Fibroblast of lung (primary cell): ENCODE measurements around the gene RPS25. TPM values are rescaled to one million over a fixed set of nuclear protein-coding genes. Genes with fewer than 3 reads are reported as not detected.

Experiments used
- DNase-seq, 2 donors: peaks; one replicate each; pipeline versions ENCODE4 v3.0.0 to v3.0.0-alpha.2; 2010; ENCODE audit warnings: low read depth in 2 of 2
- H2AFZ ChIP-seq: 2 replicates; pipeline ENCODE4 v1.5.1; 2012; ENCODE audit warnings: low read length, control low read depth, inconsistent platforms
- H3K27ac ChIP-seq: 2 replicates; pipeline ENCODE4 v1.5.1; 2011; ENCODE audit warnings: low read length, control low read depth; ENCODE audit not compliant: insufficient read depth
- H3K27me3 ChIP-seq: 2 replicates; pipeline ENCODE4 v1.5.1; 2011; ENCODE audit warnings: mild to moderate bottlenecking, low read length; ENCODE audit not compliant: control insufficient read depth, insufficient read depth
- H3K36me3 ChIP-seq: 2 replicates; pipeline ENCODE4 v1.5.1; 2011; ENCODE audit warnings: low read length; ENCODE audit not compliant: control insufficient read depth, insufficient read depth
- H3K4me1 ChIP-seq: 2 replicates; pipeline ENCODE4 v1.5.1; 2011; ENCODE audit warnings: low read length; ENCODE audit not compliant: control insufficient read depth, insufficient read depth; ENCODE audit errors: extremely low read depth
- H3K4me2 ChIP-seq: 2 replicates; pipeline ENCODE4 v1.5.1; 2011; ENCODE audit warnings: low read length, control low read depth; ENCODE audit not compliant: insufficient read depth; ENCODE audit errors: extremely low read depth
- H3K4me3 ChIP-seq, 4 experiments: fragments of 200-600 bp in 1 of 4; sonication (generic) in 1 of 4; replicated peaks in 1 of 4; 2 replicates each; pipeline ENCODE4 v1.5.1; 2011 to 2016; ENCODE audit warnings: low read length in 4 of 4, low read depth in 3 of 4, mild to moderate bottlenecking in 3 of 4, control low read depth in 2 of 4, inconsistent platforms in 1 of 4, mixed read lengths in 1 of 4; ENCODE audit not compliant: insufficient read depth in 1 of 4; ENCODE audit errors: control extremely low read depth in 1 of 4
- H3K79me2 ChIP-seq: 2 replicates; pipeline ENCODE4 v1.5.1; 2012; ENCODE audit warnings: mild to moderate bottlenecking, low read length, inconsistent platforms; ENCODE audit not compliant: control insufficient read depth, insufficient read depth
- H3K9ac ChIP-seq: 2 replicates; pipeline ENCODE4 v1.5.1; 2011; ENCODE audit warnings: mild to moderate bottlenecking, low read length, control low read depth; ENCODE audit not compliant: insufficient read depth
- H3K9me3 ChIP-seq: 2 replicates; pipeline ENCODE4 v1.5.1; 2012; ENCODE audit warnings: low read depth, low read length; ENCODE audit not compliant: control insufficient read depth, insufficient read depth
- H4K20me1 ChIP-seq: 2 replicates; pipeline ENCODE4 v1.5.1; 2011; ENCODE audit warnings: low read length; ENCODE audit not compliant: control insufficient read depth, insufficient read depth; ENCODE audit errors: extremely low read depth
- EZH2 ChIP-seq: IDR thresholded peaks from 2 replicates; pipeline ENCODE4 v1.5.1; 2012; ENCODE audit warnings: low read length, control low read depth, mild to moderate bottlenecking; ENCODE audit errors: missing control alignments
- polyA plus RNA-seq, 2 donors: library from polyadenylated mRNA; depleted of rRNA in 1 of 2; stranded (reverse) in 1 of 2; unstranded in 1 of 2; fragments of >200 nt; gene quantifications; 2 replicates each; pipeline ENCODE4 v1.2.1, GENCODE V29; 2011 to 2012; ENCODE audit warnings: missing spikeins in 1 of 2
- total RNA-seq: library from RNA; depleted of rRNA; stranded (reverse); fragments of >200 nt; gene quantifications from 2 replicates; pipeline ENCODE4 v1.2.1, GENCODE V29; 2014
- TF ChIP-seq, protein P1 (sequence below), 2 donors: IDR thresholded peaks in 1 of 2; conservative IDR thresholded peaks in 1 of 2; 1 replicate in 1 of 2; 2 replicates in 1 of 2; pipeline ENCODE4 v1.5.1; 2011 to 2012; ENCODE audit warnings: low read length in 2 of 2, control low read depth in 1 of 2, inconsistent platforms in 1 of 2, low read depth in 1 of 2, mild to moderate bottlenecking in 1 of 2

The RPS25 gene
- total and polyA plus RNA-seq, 2 donors (not counting 1 experiment from before 2014, with no cell fraction given) = 525 to 2,775 TPM

DNA sequence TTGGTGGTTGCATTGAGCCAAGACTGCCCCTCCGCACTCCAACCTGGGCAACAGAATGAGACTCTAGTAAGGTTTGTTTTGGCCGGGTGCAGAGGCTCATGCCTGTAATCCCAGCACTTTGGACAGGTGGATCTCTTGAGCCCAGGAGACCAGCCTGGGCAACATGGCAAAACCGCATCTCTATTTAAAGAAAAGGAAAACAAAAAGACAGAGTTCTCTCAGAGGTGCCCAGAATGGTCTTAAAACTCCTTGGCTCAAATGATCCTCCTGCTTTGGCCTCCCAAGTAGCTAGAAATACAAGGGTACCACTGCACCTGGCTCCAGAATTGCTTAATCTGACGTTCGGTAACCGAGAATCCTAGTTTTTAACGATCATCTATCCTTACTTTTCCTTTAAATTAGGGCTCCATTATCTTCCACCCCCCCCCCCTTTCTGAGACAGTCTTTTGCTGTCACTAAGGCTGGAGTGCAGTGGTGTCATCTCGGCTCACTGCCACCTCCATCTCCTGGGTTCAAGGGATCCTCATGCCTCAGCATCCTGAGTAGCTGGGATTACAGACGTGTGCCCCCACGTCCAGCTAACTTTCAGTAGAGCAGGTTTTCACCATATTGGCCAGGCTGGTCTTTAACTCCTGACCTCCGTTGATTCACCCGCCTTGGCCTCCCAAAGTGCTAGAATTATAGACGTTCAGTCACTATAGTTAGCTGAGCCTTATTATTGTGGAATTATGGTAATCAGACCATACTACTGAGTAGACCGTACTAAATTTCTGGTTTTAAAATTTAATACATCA, 1.7 kb downstream of the RPS25 start:
- no peak overlapping the region for H3K9ac ChIP-seq
- no peaks in the 10 kb centered on the region for H4K20me1 ChIP-seq
- peak overlapping the region; percentile 74 for H3K4me2 ChIP-seq
- H3K4me3 ChIP-seq = peak overlapping the region in 3 of 4 experiments; percentile 51 to 98 (median 94)
- peaks cover 4% of the 10 kb centered on the region for H3K4me1 ChIP-seq
- DNase-seq = no peak
- peaks cover 7% of the 10 kb centered on the region for H3K36me3 ChIP-seq
- TF ChIP-seq, protein P1, sequence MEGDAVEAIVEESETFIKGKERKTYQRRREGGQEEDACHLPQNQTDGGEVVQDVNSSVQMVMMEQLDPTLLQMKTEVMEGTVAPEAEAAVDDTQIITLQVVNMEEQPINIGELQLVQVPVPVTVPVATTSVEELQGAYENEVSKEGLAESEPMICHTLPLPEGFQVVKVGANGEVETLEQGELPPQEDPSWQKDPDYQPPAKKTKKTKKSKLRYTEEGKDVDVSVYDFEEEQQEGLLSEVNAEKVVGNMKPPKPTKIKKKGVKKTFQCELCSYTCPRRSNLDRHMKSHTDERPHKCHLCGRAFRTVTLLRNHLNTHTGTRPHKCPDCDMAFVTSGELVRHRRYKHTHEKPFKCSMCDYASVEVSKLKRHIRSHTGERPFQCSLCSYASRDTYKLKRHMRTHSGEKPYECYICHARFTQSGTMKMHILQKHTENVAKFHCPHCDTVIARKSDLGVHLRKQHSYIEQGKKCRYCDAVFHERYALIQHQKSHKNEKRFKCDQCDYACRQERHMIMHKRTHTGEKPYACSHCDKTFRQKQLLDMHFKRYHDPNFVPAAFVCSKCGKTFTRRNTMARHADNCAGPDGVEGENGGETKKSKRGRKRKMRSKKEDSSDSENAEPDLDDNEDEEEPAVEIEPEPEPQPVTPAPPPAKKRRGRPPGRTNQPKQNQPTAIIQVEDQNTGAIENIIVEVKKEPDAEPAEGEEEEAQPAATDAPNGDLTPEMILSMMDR (conservative IDR thresholded peaks at IDR 0.05 in 1 of 2, IDR thresholded peaks at IDR 0.05 in 1 of 2; ENCODE audit: low read depth in 1 of 2, low read length in 2 of 2) = no peak
- TF ChIP-seq EZH2 = no peak
- peaks cover 59% of the 10 kb centered on the region for H3K79me2 ChIP-seq
- H3K27me3 ChIP-seq = no peaks in the 10 kb centered on the region
- H3K9me3 ChIP-seq = no peaks in the 10 kb centered on the region
- H2AFZ ChIP-seq = no peak overlapping the region
- no peak overlapping the region for H3K27ac ChIP-seq

DNA sequence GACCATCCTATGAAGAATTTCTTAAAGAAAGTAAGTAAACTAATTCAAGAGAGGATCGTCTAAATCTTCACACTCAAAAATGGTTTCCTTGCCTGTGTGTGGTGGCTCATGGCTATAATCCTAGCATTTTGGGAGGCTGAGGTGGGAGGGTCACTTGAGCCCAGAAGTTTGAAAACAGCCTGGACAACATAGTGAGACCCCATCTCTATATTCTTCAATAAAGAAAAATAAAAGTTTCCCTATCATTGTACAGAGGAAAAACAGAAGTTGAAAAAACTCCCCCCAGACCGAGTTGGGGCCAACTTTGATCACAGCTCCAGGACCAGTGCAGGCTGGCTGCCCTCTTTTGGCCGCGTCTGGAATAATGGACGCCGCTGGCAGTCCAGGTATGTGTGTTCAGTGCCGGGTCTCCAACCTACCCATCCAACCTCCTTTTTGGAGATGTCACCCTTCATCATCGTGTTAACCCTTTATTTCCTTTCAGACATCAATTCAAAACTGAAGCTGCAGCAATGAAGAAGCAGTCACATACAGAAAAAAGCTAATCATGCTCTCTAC, 3.0 kb downstream of the RPS25 start:
- Histone ChIP-seq H3K27ac (no peak overlapping the region), H3K27me3 (no peaks in the 10 kb centered on the region), H3K4me2 (no peak overlapping the region), H3K79me2 (peaks cover 46% of the 10 kb centered on the region), H3K36me3 (peaks cover 7% of the 10 kb centered on the region), H3K4me3 (no peak overlapping the region), H2AFZ (no peak overlapping the region), H3K9ac (no peak overlapping the region), H3K9me3 (no peaks in the 10 kb centered on the region), H4K20me1 (no peaks in the 10 kb centered on the region), H3K4me1 (peaks cover 4% of the 10 kb centered on the region)
- TF ChIP-seq, protein P1 (conservative IDR thresholded peaks at IDR 0.05 in 1 of 2, IDR thresholded peaks at IDR 0.05 in 1 of 2; ENCODE audit: low read depth in 1 of 2, low read length in 2 of 2) = no peak
- TF ChIP-seq EZH2 = no peak
- DNase-seq = no peak

DNA sequence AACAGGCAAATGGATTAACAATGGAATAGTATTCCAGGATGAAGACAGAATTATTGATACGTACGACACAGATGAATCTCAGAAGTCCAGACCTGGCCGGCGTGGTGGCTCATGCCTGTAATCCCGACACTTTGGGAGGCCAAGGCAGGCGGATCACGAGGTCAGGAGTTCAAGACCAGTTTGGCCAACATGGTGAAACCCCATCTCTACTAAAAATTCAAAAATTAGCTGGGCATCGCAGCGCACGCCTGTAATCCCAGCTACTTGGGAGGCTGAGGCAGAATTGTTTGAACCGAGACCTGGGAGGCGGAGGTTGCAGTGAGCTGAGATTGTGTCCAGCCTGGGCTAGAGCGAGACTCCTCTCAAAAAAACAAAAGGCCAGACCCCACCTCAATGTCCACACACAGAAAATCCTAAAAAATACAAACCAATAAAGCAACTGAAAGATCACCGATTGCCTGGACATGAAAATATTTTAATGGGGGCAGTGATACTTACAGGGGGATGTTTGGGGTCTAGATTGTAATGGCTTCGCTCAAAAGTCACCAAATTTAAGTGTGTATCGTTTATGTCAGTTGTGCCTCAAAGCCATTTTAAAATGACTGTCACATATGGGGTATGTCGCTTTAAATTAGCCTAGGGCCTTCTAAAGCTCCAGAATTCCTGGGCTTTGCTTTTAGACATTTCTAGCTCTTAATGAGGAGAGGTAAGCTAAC, 3.8 kb downstream of the RPS25 start:
- Histone ChIP-seq H3K79me2 (peaks cover 40% of the 10 kb centered on the region), H3K4me1 (no peaks in the 10 kb centered on the region), H3K4me2 (no peak overlapping the region), H3K4me3 (no peak overlapping the region), H3K27me3 (no peaks in the 10 kb centered on the region), H3K9ac (no peak overlapping the region), H4K20me1 (no peaks in the 10 kb centered on the region), H3K27ac (no peak overlapping the region), H3K9me3 (no peaks in the 10 kb centered on the region), H2AFZ (no peak overlapping the region), H3K36me3 (peaks cover 7% of the 10 kb centered on the region)
- TF ChIP-seq EZH2 = no peak
- TF ChIP-seq, protein P1 (conservative IDR thresholded peaks at IDR 0.05 in 1 of 2, IDR thresholded peaks at IDR 0.05 in 1 of 2; ENCODE audit: low read depth in 1 of 2, low read length in 2 of 2) = no peak
- DNase-seq = no peak
